GM13976 (cell line): Measurements from ENCODE around the gene INF2.
"Not testable (repeated sequence)": the region's sequence is repeated elsewhere in the genome, so short reads cannot be mapped to it uniquely, and the experiment has no call there.

ENCODE experiments used
- DNase-seq: peaks from one replicate; pipeline ENCODE4 v3.0.0; 2012; ENCODE audit warnings: low spot score
- in situ Hi-C: fragments of 300-500 bp; cut with MboI; formaldehyde crosslinking; loops from one replicate; pipeline ENCODE4 v1.12.0; 2022; ENCODE audit warnings: low sequenced_read_pairs, mixed read lengths, inconsistent platforms; ENCODE audit not compliant: unreplicated experiment
- TF ChIP-seq, protein P1 (sequence below): IDR thresholded peaks from 2 replicates; pipeline ENCODE4 v1.5.1; 2012; ENCODE audit warnings: borderline replicate concordance, mild to moderate bottlenecking; ENCODE audit not compliant: insufficient read depth; ENCODE audit errors: extremely low read depth, missing control alignments, control extremely low read depth

The INF2 gene

DNA sequence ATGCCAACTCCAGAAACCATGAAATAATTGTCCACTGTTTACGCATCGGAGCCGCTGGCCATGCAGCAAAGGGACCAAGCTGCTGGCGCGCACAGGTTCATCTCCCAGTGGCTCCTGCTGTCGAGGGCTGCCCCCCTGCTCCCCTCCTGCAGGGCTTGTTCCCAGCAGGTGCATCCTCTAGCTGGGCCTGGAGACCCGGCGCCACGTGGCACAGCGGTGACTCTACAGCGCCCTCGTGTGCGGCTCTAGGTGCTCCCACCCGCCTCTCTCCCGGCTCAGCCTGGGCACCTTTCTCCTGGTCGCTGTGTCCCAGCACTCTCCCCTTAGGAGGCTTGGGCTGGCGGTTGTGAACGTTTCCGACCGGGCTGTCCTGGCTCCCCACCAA lies 37.5 kb upstream of the INF2 start:
- TF ChIP-seq, protein P1, sequence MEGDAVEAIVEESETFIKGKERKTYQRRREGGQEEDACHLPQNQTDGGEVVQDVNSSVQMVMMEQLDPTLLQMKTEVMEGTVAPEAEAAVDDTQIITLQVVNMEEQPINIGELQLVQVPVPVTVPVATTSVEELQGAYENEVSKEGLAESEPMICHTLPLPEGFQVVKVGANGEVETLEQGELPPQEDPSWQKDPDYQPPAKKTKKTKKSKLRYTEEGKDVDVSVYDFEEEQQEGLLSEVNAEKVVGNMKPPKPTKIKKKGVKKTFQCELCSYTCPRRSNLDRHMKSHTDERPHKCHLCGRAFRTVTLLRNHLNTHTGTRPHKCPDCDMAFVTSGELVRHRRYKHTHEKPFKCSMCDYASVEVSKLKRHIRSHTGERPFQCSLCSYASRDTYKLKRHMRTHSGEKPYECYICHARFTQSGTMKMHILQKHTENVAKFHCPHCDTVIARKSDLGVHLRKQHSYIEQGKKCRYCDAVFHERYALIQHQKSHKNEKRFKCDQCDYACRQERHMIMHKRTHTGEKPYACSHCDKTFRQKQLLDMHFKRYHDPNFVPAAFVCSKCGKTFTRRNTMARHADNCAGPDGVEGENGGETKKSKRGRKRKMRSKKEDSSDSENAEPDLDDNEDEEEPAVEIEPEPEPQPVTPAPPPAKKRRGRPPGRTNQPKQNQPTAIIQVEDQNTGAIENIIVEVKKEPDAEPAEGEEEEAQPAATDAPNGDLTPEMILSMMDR = no peak
- no peak for DNase-seq
- in situ Hi-C loops = no loop called here

DNA sequence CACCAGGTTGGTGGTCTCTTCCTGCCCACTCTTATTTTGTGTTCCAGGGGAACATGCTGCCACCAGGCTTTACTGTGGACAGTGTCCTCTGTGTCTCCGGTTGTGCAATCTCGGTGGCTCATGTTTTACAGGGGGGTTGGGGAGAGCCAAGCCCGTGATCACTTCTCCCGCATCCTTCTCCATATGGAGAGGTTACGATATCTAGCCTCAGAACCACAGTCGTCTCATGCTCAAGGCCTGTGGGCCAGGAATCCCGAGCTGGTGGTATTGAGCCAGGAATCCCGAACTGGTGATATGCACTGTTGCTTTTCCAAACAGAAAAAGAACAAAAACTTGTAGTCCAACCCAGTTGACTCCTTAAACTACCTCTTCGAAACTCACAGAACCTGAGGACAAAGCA lies 37.0 kb upstream of the INF2 start:
- TF ChIP-seq, protein P1 = no peak

DNA sequence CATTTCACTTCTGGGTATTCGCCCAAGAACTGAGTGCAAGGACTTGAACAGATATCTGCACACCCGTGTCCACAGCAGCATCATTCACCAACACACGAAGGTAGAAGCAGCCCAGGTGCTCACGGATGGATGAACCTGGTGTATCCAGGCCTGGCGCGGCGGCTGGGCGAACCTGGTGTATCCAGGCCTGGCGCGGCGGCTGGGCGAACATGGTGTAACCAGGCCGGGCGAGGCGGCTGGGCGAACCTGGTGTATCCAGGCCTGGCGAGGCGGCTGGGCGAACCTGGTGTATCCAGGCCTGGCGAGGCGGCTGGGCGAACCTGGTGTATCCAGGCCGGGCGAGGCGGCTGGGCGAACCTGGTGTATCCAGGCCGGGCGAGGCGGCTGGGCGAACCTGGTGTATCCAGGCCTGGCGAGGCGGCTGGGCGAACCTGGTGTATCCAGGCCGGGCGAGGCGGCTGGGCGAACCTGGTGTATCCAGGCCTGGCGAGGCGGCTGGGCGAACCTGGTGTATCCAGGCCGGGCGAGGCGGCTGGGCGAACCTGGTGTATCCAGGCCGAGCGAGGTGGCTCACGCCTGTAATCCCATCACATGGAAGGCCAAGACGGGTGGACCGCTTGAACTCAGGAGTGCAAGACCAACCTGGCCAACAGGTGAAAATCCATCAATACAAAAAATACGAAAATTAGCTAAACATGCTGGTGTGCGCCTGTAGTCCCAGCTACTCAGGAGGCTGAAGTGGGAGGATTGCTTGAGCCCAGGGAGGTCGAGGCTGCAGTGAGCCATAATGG lies 36.1 kb upstream of the INF2 start:
- DNase-seq, in situ Hi-C loops: not testable (repeated sequence)

More for the DNA sequence above, 37.0 kb upstream of the INF2 start:
- DNase-seq = no peak
- in situ Hi-C loops = no loop called here

DNA sequence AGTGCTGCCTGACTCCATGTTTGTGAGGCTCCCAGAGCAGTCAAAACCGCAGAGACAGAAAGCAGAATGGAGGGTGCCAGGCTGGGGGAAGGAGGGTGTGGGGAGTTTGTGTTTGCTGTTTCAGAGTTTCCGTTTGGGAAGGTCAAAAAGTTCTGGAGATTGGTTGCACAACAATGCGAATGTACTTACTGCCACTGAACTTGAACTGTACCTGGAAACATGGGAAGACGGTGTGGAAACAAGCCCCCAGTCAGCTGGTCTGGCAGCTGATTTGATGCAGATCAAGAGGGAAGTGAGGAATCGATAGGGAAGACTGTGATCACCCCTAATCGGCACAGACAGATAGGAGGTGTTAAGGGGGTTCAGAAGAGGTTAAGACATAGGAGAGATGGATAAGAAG lies 35.3 kb upstream of the INF2 start:
- TF ChIP-seq, protein P1 = no peak
- in situ Hi-C loops = no loop called here

DNA sequence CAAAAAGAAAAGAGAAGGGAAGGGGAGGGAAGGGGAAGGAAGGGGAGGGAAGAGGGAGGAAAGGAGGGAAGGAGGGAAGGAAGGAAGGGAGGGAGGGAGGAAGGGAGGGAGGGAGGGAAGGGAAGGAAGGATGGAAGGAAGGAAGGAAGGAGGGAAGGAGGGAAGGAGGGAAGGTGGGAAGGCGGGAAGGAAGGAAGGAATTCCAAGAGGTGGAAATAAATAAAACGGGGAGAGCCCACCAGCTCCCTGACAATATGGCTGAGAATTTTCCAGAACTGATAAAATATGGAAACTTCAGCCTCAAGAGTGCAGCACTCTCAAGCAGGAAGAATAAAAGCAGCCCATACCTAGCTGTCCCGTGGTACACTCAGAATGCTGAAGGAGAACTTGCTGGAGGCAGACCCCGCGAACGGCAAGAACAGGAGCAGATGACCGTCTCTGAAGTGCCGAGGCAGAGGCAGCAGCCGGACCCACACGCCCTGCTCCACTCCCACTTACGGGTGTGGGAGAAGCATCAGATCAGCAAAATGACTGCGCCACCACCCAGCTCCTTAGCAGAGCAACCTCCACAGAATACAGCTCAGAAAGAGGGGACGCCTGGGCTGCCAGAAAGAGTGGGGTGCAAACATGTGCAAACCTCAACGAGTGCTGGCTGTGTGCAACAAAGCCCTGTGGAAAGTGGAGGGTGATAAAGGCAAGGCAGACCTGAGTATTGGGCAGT lies 34.1 kb upstream of the INF2 start:
- DNase-seq = no peak
- in situ Hi-C loops = no loop called here
- TF ChIP-seq, protein P1 = no peak

More for the DNA sequence above, 35.3 kb upstream of the INF2 start:
- no peak for DNase-seq

DNA sequence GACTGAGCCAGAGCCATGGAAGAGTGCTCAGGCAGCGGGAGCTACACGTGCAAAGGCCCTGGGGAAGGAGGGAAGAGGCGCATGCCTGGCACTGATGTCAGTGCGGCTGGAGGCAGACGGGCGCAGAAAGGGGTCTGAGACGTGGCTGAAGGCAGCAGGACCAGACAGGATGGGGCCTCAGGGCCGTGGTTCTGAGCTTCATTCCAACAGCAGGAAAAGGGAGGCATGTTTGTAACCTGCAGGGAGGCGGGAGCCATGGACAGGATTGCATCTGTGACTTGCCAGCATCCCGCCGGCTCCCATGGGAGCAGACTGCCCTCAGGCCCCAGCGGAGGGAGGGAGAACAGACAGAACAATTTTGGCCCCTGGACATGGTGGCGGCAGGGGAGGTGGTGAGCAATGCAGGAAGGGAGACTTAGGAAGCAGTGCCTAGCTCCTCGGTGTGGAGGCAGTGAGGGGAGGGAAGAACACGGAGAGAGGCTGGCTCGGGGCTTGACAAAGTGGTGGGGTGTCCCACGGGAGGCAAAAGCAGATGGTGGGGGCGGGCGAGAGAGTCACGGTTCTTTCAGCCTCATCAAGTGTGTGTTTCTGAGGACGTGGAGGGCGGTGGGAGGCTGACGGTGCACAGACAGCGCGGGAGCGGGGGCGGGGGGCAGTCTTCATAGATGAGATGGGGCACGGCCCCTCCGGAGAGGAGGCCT lies 33.3 kb upstream of the INF2 start:
- TF ChIP-seq, protein P1 = no peak
- no peak for DNase-seq
- in situ Hi-C loops = no loop called here

DNA sequence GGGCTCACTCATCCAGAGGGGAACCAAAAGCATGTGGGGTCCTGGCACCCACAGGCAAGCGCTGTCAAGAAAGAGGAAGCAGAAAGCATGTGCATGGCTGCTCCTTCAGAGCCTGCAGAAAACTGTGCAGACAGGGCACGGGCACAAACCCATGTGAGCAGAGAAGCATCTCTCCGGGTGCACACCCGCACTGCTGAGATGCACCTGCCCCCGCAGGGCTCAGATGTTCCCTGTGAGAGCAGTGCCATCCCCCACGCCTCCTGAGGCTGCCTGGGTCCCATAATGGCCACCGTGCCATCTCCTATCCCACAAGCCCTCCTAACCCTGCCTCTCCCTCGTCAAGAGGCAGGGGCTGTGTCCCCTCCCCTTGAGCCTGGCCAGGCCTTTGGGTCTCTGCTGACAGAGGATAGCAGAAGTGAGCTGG lies 32.3 kb upstream of the INF2 start:
- TF ChIP-seq, protein P1 = no peak
- DNase-seq = no peak
- in situ Hi-C loops = no loop called here
